OCI-LY3 (cell line): ENCODE measurements around the gene MXD1.

ENCODE experiments used
- H2AFZ ChIP-seq: fragments of 200-600, 300-600 bp; shearing (Covaris generic); 2 replicates; pipeline ENCODE4 v1.6.0; 2014; ENCODE audit warnings: antibody characterized with exemption, low read depth, low read length
- H3K27ac ChIP-seq: fragments of 200-600, 300-600 bp; sonication (generic); 2 replicates; pipeline ENCODE4 v1.5.1; 2014; ENCODE audit warnings: mild to moderate bottlenecking, low read length, moderate library complexity, mixed read lengths
- H3K27me3 ChIP-seq: fragments of 200-600, 300-600 bp; sonication (generic); 2 replicates; pipeline ENCODE4 v1.6.1; 2014; ENCODE audit warnings: low read depth, low read length, mixed read lengths
- H3K36me3 ChIP-seq: fragments of 200-600, 300-600 bp; sonication (generic); replicated peaks from 2 replicates; pipeline ENCODE3; 2014; ENCODE audit warnings: low read depth, low read length, mixed read lengths
- H3K4me1 ChIP-seq: fragments of 300-600, 200-600 bp; sonication (generic); 2 replicates; pipeline ENCODE4 v1.6.1; 2014; ENCODE audit warnings: low read length, mixed read lengths
- H3K4me2 ChIP-seq: fragments of 200-600, 300-600 bp; sonication (generic); 2 replicates; pipeline ENCODE4 v1.6.1; 2014; ENCODE audit warnings: low read length, mixed read lengths
- H3K4me3 ChIP-seq: fragments of 300-600, 200-600 bp; sonication (generic); 2 replicates; pipeline ENCODE4 v1.5.1; 2014; ENCODE audit warnings: antibody characterized with exemption, mild to moderate bottlenecking, low read length, moderate library complexity
- H3K79me2 ChIP-seq: fragments of 300-600, 200-600 bp; shearing (Covaris generic); 2 replicates; pipeline ENCODE4 v1.6.1; 2014; ENCODE audit warnings: mild to moderate bottlenecking, low read length, mixed read lengths
- H3K9ac ChIP-seq: fragments of 300-600, 200-600 bp; shearing (Covaris generic); 2 replicates; pipeline ENCODE4 v1.6.0; 2014; ENCODE audit warnings: mild to moderate bottlenecking, low read length, moderate library complexity
- H3K9me3 ChIP-seq: fragments of 200-600, 300-600 bp; shearing (Covaris generic); 2 replicates; pipeline ENCODE4 v1.6.1; 2014; ENCODE audit warnings: low read length, mixed read lengths; ENCODE audit not compliant: insufficient read depth
- H4K20me1 ChIP-seq: fragments of 200-600, 300-600 bp; sonication (generic); 2 replicates; pipeline ENCODE4 v1.6.1; 2016; ENCODE audit warnings: low read length, mixed read lengths; ENCODE audit not compliant: insufficient read depth
- CTCF ChIP-seq: fragments of 200-600, 300-600 bp; sonication (generic); IDR thresholded peaks from 2 replicates; pipeline ENCODE4 v1.5.1; 2014; ENCODE audit warnings: antibody characterized with exemption, low read length, low read depth
- EZH2phosphoT487 ChIP-seq: fragments of 200-600 bp; shearing (Covaris generic); IDR thresholded peaks from 2 replicates; pipeline ENCODE4 v1.6.1; 2018; ENCODE audit warnings: antibody characterized with exemption, mixed run types, low read depth

MXD1 gene

GRCh38 chr2:69977186-69977585, 62.3 kb downstream of the MXD1 start:
- no peaks in the 10 kb centered on the region for H3K79me2 ChIP-seq
- no peaks in the 10 kb centered on the region for H3K4me1 ChIP-seq
- H3K9me3 ChIP-seq = no peaks in the 10 kb centered on the region
- H4K20me1 ChIP-seq = no peaks in the 10 kb centered on the region
- H3K9ac ChIP-seq = no peak overlapping the region
- TF ChIP-seq EZH2phosphoT487 (no peak), CTCF (no peak)
- no peak overlapping the region for H3K4me3 ChIP-seq
- no peaks in the 10 kb centered on the region for H3K27me3 ChIP-seq
- H3K4me2 ChIP-seq = no peak overlapping the region
- H3K36me3 ChIP-seq = no peaks in the 10 kb centered on the region
- H3K27ac ChIP-seq = no peak overlapping the region
- no peak overlapping the region for H2AFZ ChIP-seq

GRCh38 chr2:69977906-69978482, 63.1 kb downstream of the MXD1 start:
- no peak overlapping the region for H3K9ac ChIP-seq
- no peak overlapping the region for H3K4me3 ChIP-seq
- H3K4me2 ChIP-seq = no peak overlapping the region
- H3K79me2 ChIP-seq = no peaks in the 10 kb centered on the region
- no peaks in the 10 kb centered on the region for H3K4me1 ChIP-seq
- H3K27me3 ChIP-seq = no peaks in the 10 kb centered on the region
- no peak overlapping the region for H2AFZ ChIP-seq
- TF ChIP-seq EZH2phosphoT487 (no peak), CTCF (no peak)
- H3K27ac ChIP-seq = no peak overlapping the region
- no peaks in the 10 kb centered on the region for H3K36me3 ChIP-seq
- no peaks in the 10 kb centered on the region for H4K20me1 ChIP-seq
- H3K9me3 ChIP-seq = no peaks in the 10 kb centered on the region

- Histone ChIP-seq H2AFZ (no peak overlapping the region), H3K79me2 (no peaks in the 10 kb centered on the region), H3K4me3 (no peak overlapping the region), H3K27me3 (no peaks in the 10 kb centered on the region), H3K4me2 (no peak overlapping the region), H4K20me1 (no peaks in the 10 kb centered on the region), H3K9me3 (no peaks in the 10 kb centered on the region), H3K9ac (no peak overlapping the region), H3K36me3 (no peaks in the 10 kb centered on the region), H3K27ac (no peak overlapping the region), H3K4me1 (no peaks in the 10 kb centered on the region)
- TF ChIP-seq EZH2phosphoT487 = no peak
- TF ChIP-seq CTCF = no peak
Measured at GRCh38 chr2:69979902-69980807, 65.2 kb downstream of the MXD1 start.

- H3K9ac ChIP-seq = no peak overlapping the region
- H2AFZ ChIP-seq = no peak overlapping the region
- H3K4me1 ChIP-seq = no peaks in the 10 kb centered on the region
- H3K4me2 ChIP-seq = no peak overlapping the region
- H3K4me3 ChIP-seq = no peak overlapping the region
- no peaks in the 10 kb centered on the region for H3K27me3 ChIP-seq
- no peaks in the 10 kb centered on the region for H3K9me3 ChIP-seq
- H3K27ac ChIP-seq = no peak overlapping the region
- H3K36me3 ChIP-seq = no peaks in the 10 kb centered on the region
- TF ChIP-seq CTCF (no peak), EZH2phosphoT487 (no peak)
- no peaks in the 10 kb centered on the region for H3K79me2 ChIP-seq
- no peaks in the 10 kb centered on the region for H4K20me1 ChIP-seq
Measured at GRCh38 chr2:69983392-69983966, 68.6 kb downstream of the MXD1 start.
